ENCODE measurements around the gene IL37.

Gene IL37

GRCh38 chr2:112940859-112941625, 30.1 kb downstream of the IL37 start:
- H3K9ac ChIP-seq = no peak overlapping the region
- no peaks in the 10 kb centered on the region for H3K79me2 ChIP-seq
- no peak for TF ChIP-seq CTCF (IDR thresholded peaks at IDR 0.05)
- no peak overlapping the region for H3K27ac ChIP-seq
- no peak overlapping the region for H3K4me2 ChIP-seq (ENCODE audit: low read length)
- no peaks in the 10 kb centered on the region for H3K27me3 ChIP-seq (ENCODE audit: control insufficient read depth, insufficient read depth, low read length)
- H3K9me3 ChIP-seq (ENCODE audit: control insufficient read depth, low read length) = no peaks in the 10 kb centered on the region
- H3K4me3 ChIP-seq (ENCODE audit: low read depth, low read length) = no peak overlapping the region
- no peaks in the 10 kb centered on the region for H3K4me1 ChIP-seq
- H2AFZ ChIP-seq = no peak overlapping the region
- no peaks in the 10 kb centered on the region for H3K36me3 ChIP-seq (ENCODE audit: control insufficient read depth, insufficient read depth, low read length)

GRCh38 chr2:112941753-112942653, 31.0 kb downstream of the IL37 start:
- no peak overlapping the region for H3K9ac ChIP-seq
- TF ChIP-seq CTCF (IDR thresholded peaks at IDR 0.05) = peak; percentile 65
- no peaks in the 10 kb centered on the region for H3K9me3 ChIP-seq (ENCODE audit: control insufficient read depth, low read length)
- no peak overlapping the region for H3K4me3 ChIP-seq (ENCODE audit: low read depth, low read length)
- H2AFZ ChIP-seq = no peak overlapping the region
- no peaks in the 10 kb centered on the region for H3K27me3 ChIP-seq (ENCODE audit: control insufficient read depth, insufficient read depth, low read length)
- no peaks in the 10 kb centered on the region for H3K79me2 ChIP-seq
- no peaks in the 10 kb centered on the region for H3K36me3 ChIP-seq (ENCODE audit: control insufficient read depth, insufficient read depth, low read length)
- H3K27ac ChIP-seq = no peak overlapping the region
- no peaks in the 10 kb centered on the region for H3K4me1 ChIP-seq
- no peak overlapping the region for H3K4me2 ChIP-seq (ENCODE audit: low read length)

GRCh38 chr2:112942654-112943002, 31.7 kb downstream of the IL37 start:
- Histone ChIP-seq H2AFZ (no peak overlapping the region), H3K27ac (no peak overlapping the region), H3K36me3 (ENCODE audit: control insufficient read depth, insufficient read depth, low read length) (no peaks in the 10 kb centered on the region), H3K4me3 (ENCODE audit: low read depth, low read length) (no peak overlapping the region), H3K27me3 (ENCODE audit: control insufficient read depth, insufficient read depth, low read length) (no peaks in the 10 kb centered on the region), H3K4me1 (no peaks in the 10 kb centered on the region), H3K9ac (no peak overlapping the region), H3K79me2 (no peaks in the 10 kb centered on the region), H3K9me3 (ENCODE audit: control insufficient read depth, low read length) (no peaks in the 10 kb centered on the region), H3K4me2 (ENCODE audit: low read length) (no peak overlapping the region)
- TF ChIP-seq CTCF (IDR thresholded peaks at IDR 0.05) = no peak

GRCh38 chr2:112944971-112945370, 34.0 kb downstream of the IL37 start:
- Histone ChIP-seq H3K27ac (no peak overlapping the region), H3K9ac (no peak overlapping the region), H2AFZ (no peak overlapping the region), H3K4me2 (ENCODE audit: low read length) (no peak overlapping the region), H3K4me1 (no peaks in the 10 kb centered on the region), H3K9me3 (ENCODE audit: control insufficient read depth, low read length) (no peaks in the 10 kb centered on the region), H3K36me3 (ENCODE audit: control insufficient read depth, insufficient read depth, low read length) (no peaks in the 10 kb centered on the region), H3K79me2 (no peaks in the 10 kb centered on the region), H3K27me3 (ENCODE audit: control insufficient read depth, insufficient read depth, low read length) (no peaks in the 10 kb centered on the region), H3K4me3 (ENCODE audit: low read depth, low read length) (no peak overlapping the region)
- TF ChIP-seq CTCF (IDR thresholded peaks at IDR 0.05) = no peak

All from parathyroid adenoma (tissue), 2 donors.